ENCODE measurements around the gene PALLD.

The PALLD gene

GRCh38 chr4:168528131-168528949, 31.5 kb downstream of the PALLD start:
- DNase-seq, result no peak

DNA sequence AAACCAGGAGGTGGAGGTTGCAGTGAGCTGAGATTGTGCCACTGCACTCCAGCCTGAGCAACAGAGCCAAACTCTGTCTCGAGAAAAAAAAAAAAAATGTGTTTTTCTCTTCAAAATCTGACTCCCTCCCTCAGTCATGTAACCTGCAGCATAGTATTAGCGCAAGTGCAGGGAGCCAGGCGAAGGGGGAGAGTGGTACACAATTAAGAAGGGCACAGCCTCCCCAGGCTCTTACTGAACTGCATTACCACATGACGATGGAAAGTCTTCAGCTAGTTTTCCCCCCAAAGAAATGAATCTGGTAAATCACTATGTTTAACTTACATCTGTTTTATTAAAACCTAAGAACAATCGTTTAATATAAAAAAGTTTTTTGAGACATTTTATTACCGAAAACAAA, 32.4 kb downstream of the PALLD start:
- no peak for DNase-seq

GRCh38 chr4:168531305-168531704, 34.5 kb downstream of the PALLD start:
- DNase-seq, result no peak

GRCh38 chr4:168534535-168534934, 37.7 kb downstream of the PALLD start:
- no peak for DNase-seq

- DNase-seq, result no peak
Measured at GRCh38 chr4:168535689-168536088, 38.8 kb downstream of the PALLD start.

DNA sequence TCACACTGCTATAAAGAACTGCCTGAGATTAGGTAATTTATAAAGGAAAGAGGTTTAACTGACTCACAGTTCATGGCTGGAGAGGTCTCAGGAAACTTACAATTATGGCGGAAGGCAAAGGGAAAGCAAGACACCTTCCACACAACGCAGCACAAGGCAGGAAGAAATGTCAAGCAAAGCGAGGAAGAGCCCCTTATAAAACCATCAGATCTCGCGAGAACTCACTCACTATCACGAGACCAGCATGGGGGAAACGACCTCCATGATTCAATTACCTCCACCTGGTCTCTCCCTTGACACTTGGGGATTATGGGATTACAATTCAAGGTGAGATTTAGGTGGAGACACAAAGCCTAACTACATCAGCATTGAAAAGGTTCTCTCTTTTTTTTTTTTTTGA, 39.6 kb downstream of the PALLD start:
- DNase-seq, result no peak

- no peak for DNase-seq
Measured at GRCh38 chr4:168537086-168537485, 40.2 kb downstream of the PALLD start.

DNA sequence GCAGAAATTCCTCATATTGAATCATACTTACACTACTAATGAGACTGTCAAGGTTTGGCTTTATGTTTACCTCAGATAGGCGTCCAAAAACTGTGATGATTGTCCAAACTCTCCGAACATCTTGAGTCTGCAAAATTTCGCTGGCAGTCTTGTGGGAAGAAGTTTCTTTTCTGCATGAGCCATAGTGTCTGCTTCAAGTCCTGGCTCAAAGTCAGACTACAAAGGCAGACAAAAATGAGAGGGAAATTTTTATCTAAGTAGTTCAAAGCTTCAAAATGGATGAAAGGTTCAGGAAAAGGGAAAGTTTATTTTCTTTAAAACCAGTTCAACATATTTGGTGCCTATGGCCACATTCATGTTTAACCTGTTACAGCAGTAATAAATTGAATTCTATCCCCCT, 40.7 kb downstream of the PALLD start:
- no peak for DNase-seq

- no peak for DNase-seq
Measured at GRCh38 chr4:168538632-168539031, 41.8 kb downstream of the PALLD start.

DNA sequence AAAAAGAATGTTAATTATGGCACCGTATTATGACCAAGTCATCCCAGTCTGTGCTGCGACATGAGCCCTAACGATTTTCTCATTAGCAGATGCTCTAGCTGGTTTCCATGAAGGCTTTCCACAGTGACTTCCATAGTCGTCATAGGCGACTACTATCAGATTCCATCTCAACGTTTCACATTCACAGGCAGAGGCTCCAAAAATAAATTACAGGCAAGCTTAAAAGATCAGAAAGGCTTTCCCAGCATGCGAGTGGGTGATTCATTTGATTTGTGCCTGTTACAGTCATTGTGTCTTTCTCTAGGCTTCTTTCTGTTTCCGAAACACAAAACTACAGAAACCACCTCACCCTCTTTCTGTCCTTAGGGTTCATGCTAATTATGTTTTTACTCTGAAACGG, 43.2 kb downstream of the PALLD start:
- DNase-seq, result no peak

DNA sequence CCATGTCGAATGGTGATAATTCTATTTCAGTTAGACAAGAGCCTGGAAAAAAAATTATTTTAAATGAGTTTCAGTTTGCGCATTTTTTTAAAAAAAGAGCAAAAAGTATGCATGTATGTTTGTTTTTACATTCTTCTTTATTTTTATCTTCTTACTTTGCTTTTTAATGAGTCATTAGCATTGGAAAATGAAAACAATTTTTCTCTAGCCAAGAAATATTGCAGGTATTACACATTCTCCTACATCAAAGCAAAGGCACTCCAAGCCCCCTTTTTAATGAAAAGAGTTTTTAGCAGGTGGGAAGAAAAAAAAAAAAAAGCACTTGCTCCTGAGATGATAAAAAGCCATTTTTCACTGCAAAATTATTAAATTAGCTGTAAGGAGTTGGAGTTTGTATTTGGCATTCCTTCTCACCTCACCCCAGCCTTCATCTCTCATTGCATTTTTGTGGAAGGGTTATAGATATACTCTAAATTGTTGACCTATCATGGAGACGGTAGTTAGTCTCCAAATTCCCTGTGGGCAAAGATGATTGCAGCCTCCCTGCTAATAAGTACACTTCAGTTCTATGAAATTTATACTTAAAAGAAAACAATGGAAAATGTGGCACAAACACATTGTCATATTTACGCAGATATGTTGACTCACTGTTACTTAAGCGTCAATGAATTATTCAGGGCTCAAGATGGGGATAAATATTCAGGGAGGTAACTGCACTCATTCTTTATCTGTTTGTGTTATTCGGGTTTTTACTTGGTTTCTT, 43.8 kb downstream of the PALLD start:
- no peak for DNase-seq

DNA sequence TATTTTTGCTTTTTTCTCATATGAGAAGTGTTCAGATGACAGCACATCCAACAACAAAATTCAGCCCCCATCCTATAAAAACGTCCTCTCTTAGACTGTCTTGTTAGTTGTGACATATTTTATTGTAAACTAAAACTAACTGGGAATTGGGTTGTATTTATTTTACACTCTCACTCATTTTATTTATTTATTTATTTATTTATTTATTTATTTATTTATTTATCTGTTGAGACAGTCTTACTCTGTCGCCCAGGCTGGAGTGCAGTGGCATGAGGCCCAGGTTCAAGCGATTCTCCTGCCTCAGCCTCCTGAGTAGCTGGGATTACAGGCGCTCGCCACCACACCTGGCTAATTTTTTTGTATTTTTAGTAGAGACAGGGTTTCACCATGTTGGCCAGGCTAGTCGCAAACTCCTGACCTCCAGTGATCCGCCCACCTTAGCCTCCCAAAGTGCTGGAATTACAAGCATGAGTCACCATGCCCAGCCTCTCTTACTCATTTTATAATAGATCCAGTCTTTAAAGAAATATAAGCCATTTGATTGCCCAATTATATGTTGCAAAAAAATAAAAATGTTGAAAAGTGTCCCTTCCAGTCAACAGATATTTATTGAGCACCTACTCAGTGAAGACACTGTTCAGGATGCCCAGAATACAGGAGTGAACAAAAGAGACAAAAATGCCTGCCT, 44.6 kb downstream of the PALLD start:
- no peak for DNase-seq

DNA sequence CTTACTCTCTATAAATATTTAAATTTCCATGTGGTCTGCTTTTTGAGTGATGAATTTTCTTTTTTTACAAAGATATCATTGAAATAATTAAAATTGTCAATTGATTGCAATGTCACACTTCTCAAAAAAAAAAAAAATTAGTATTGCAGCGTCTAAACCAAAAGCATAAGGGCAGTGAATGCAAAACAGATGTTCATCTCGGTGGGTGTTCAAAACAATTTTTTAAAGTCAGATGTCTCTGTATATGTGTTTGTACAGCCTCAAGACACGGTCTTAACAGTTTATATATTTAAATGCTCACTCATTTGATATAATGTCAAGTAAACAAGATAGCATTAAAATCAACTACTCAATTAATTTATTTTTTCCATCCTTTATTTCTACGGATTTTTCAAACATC, 52.3 kb downstream of the PALLD start:
- no peak for DNase-seq

GRCh38 chr4:168550064-168550766, 53.4 kb downstream of the PALLD start:
- DNase-seq, result no peak

GRCh38 chr4:168551211-168551610, 54.4 kb downstream of the PALLD start:
- no peak for DNase-seq

GRCh38 chr4:168551945-168552695, 55.3 kb downstream of the PALLD start:
- peak; percentile 29 for DNase-seq

DNA sequence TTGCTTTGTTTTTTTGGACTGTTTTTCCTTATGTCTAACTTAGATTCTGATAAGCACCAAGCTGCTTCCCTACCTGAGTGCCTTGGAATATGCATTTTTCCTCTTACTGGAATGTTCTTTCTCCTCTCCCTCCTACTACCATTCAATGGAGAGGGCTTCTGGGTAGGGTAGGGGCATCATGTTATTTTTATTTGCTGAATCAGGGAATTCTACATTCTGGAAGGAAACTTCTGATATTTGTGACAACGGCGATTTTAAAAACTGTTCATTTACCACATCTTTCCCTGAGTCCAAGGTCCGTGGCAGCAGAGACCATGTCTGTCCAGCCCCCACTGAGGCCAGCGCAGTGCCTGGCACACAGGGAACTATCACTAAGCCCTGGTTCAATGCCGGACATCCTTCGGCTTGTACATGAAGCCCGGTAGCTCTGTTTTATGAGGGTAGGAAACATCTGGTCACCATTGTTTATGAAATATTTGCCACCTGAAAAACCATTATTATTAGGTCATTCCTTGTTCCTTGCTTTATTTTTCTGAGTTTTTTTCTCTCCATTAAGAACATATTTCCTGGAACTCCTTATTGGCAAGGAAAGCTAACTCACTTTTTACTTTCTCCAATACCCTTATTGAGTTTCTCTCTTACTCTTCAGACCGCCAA, 57.0 kb downstream of the PALLD start:
- no peak for DNase-seq

GRCh38 chr4:168555437-168555836, 58.6 kb downstream of the PALLD start:
- DNase-seq, result no peak

GRCh38 chr4:168557658-168558057, 60.8 kb downstream of the PALLD start:
- DNase-seq, result no peak

- DNase-seq, result no peak
Measured at GRCh38 chr4:168558599-168558998, 61.7 kb downstream of the PALLD start.
